ES-I3 (cell line): ENCODE results near the gene GXYLT2.
"Not testable (repeated sequence)": the region's sequence is repeated elsewhere in the genome, so short reads cannot be mapped to it uniquely, and the experiment has no call there.

Experiments used
- H3K36me3 ChIP-seq: 2 replicates; pipeline ENCODE4 v1.6.1; 2013; ENCODE audit warnings: mild to moderate bottlenecking, low read length, control low read depth, moderate library complexity; ENCODE audit not compliant: insufficient read depth
- H3K4me1 ChIP-seq: 2 replicates; pipeline ENCODE4 v1.6.1; 2013; ENCODE audit warnings: mild to moderate bottlenecking, control low read depth, low read length; ENCODE audit not compliant: insufficient read depth
- H3K9ac ChIP-seq: 2 replicates; pipeline ENCODE4 v1.6.1; 2013; ENCODE audit warnings: low read depth, mild to moderate bottlenecking, low read length, moderate library complexity
- H3K9me3 ChIP-seq: 2 replicates; pipeline ENCODE4 v1.6.1; 2013; ENCODE audit warnings: mild to moderate bottlenecking, low read length, moderate library complexity; ENCODE audit not compliant: control insufficient read depth, insufficient read depth

GXYLT2 gene

GRCh38 chr3:72904163-72904562, 16.3 kb downstream of the GXYLT2 start:
- H3K9ac ChIP-seq: no peak overlapping the region
- no peaks in the 10 kb centered on the region for H3K36me3 ChIP-seq
- H3K9me3 ChIP-seq: no peaks in the 10 kb centered on the region
- no peaks in the 10 kb centered on the region for H3K4me1 ChIP-seq

GRCh38 chr3:72906154-72906553, 18.3 kb downstream of the GXYLT2 start:
- Histone ChIP-seq H3K9me3 (no peaks in the 10 kb centered on the region), H3K9ac (no peak overlapping the region), H3K4me1 (no peaks in the 10 kb centered on the region), H3K36me3 (no peaks in the 10 kb centered on the region)

GRCh38 chr3:72907131-72907711, 19.4 kb downstream of the GXYLT2 start:
- Histone ChIP-seq H3K9ac (no peak overlapping the region), H3K4me1 (no peaks in the 10 kb centered on the region)

GRCh38 chr3:72907731-72908620, 20.1 kb downstream of the GXYLT2 start:
- no peaks in the 10 kb centered on the region for H3K4me1 ChIP-seq
- no peaks in the 10 kb centered on the region for H3K9me3 ChIP-seq
- no peaks in the 10 kb centered on the region for H3K36me3 ChIP-seq
- no peak overlapping the region for H3K9ac ChIP-seq

More at GRCh38 chr3:72907131-72907711, 19.4 kb downstream of the GXYLT2 start:
- no peaks in the 10 kb centered on the region for H3K9me3 ChIP-seq
- no peaks in the 10 kb centered on the region for H3K36me3 ChIP-seq

GRCh38 chr3:72909591-72909990, 21.7 kb downstream of the GXYLT2 start:
- Histone ChIP-seq H3K9me3 (no peaks in the 10 kb centered on the region), H3K36me3 (no peaks in the 10 kb centered on the region), H3K4me1 (no peaks in the 10 kb centered on the region), H3K9ac (no peak overlapping the region)

GRCh38 chr3:72912532-72912931, 24.7 kb downstream of the GXYLT2 start:
- Histone ChIP-seq H3K4me1 (no peaks in the 10 kb centered on the region), H3K9me3 (no peaks in the 10 kb centered on the region), H3K9ac (no peak overlapping the region), H3K36me3 (no peaks in the 10 kb centered on the region)

- H3K4me1 ChIP-seq: no peaks in the 10 kb centered on the region
- H3K36me3 ChIP-seq: no peaks in the 10 kb centered on the region
Measured at GRCh38 chr3:72914383-72914782, 26.5 kb downstream of the GXYLT2 start.

GRCh38 chr3:72916250-72916649, 28.4 kb downstream of the GXYLT2 start:
- Histone ChIP-seq H3K4me1 (no peaks in the 10 kb centered on the region), H3K9ac (no peak overlapping the region), H3K36me3 (no peaks in the 10 kb centered on the region), H3K9me3 (no peaks in the 10 kb centered on the region)

More at GRCh38 chr3:72914383-72914782, 26.5 kb downstream of the GXYLT2 start:
- no peak overlapping the region for H3K9ac ChIP-seq
- H3K9me3 ChIP-seq: no peaks in the 10 kb centered on the region

- Histone ChIP-seq H3K36me3 (no peaks in the 10 kb centered on the region), H3K9me3 (no peaks in the 10 kb centered on the region)
Measured at GRCh38 chr3:72919520-72919919, 31.7 kb downstream of the GXYLT2 start.

GRCh38 chr3:72924055-72924454, 36.2 kb downstream of the GXYLT2 start:
- Histone ChIP-seq H3K9me3 (no peaks in the 10 kb centered on the region), H3K36me3 (no peaks in the 10 kb centered on the region), H3K9ac (no peak overlapping the region), H3K4me1 (no peaks in the 10 kb centered on the region)

More at GRCh38 chr3:72919520-72919919, 31.7 kb downstream of the GXYLT2 start:
- no peak overlapping the region for H3K9ac ChIP-seq
- no peaks in the 10 kb centered on the region for H3K4me1 ChIP-seq

GRCh38 chr3:72928781-72929735, 41.2 kb downstream of the GXYLT2 start:
- H3K9ac ChIP-seq, H3K36me3 ChIP-seq, H3K4me1 ChIP-seq, H3K9me3 ChIP-seq: not testable (repeated sequence)

- Histone ChIP-seq H3K36me3 (no peaks in the 10 kb centered on the region), H3K9ac (no peak overlapping the region)
Measured at GRCh38 chr3:72930754-72931153, 42.9 kb downstream of the GXYLT2 start.

GRCh38 chr3:72932416-72932815, 44.6 kb downstream of the GXYLT2 start:
- Histone ChIP-seq H3K36me3 (no peaks in the 10 kb centered on the region), H3K9me3 (no peaks in the 10 kb centered on the region), H3K9ac (no peak overlapping the region), H3K4me1 (peaks cover 4% of the 10 kb centered on the region; the same call in 1 of the 2 replicates)

More at GRCh38 chr3:72930754-72931153, 42.9 kb downstream of the GXYLT2 start:
- Histone ChIP-seq H3K4me1 (peaks cover 4% of the 10 kb centered on the region; the same call in 1 of the 2 replicates), H3K9me3 (no peaks in the 10 kb centered on the region)
